ENCODE data around the gene BMPER. TPM values are rescaled to one million over a fixed set of nuclear protein-coding genes. Genes with fewer than 3 reads are reported as not detected.

BMPER gene
- total and polyA plus RNA-seq, 2 experiments from 2014 or later = 4.5 to 6.3 TPM

DNA sequence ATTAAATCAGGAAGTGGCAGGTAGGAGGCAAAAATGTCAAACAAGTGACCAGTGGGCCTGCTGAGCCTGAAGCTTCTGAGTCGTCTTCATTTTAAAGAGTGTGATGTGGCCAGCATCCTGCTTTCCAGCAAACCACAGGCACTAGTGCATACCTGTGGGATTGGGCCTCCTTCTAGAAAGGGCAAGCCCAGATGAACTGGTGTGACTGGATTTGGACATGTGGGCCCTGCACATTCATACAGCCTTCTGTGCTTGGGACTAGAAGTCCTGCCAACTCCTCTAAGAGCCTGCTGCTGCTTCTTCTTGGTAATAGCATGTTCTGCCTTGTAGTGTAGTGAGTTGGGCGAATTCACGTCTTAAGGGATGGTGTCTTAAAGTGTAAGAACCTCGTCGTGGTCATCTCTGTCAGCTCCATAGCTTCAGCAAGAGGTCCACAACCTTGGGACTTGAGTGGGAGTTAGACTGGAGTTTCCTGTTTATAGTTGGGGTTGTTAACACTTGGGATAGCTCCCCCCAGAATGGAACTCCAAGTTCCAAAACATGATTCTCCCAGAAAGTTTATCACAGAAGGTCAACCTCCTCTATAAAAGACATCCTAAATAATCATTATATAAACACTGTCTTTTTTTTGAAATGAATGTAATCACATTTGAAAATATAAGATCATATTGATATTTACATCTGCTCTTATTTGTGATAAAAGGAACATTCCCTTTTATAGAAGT lies 11.2 kb downstream of the BMPER start:
- WGBS (ENCODE audit: low lambda C conversion rate, missing lambda C conversion rate) = 81% methylated on average over 5 of the region's 5 CpGs
- Histone ChIP-seq H3K36me3 (replicated peaks; ENCODE audit: insufficient read depth, low read depth) (no peaks in the 10 kb centered on the region), H3K4me1 (ENCODE audit: insufficient read depth) (no peaks in the 10 kb centered on the region), H3K9me3 (ENCODE audit: low read depth) (no peaks in the 10 kb centered on the region), H4K20me1 (ENCODE audit: insufficient read depth, poor library complexity, severe bottlenecking) (no peaks in the 10 kb centered on the region), H3K27me3 (no peaks in the 10 kb centered on the region), H3K79me2 (no peaks in the 10 kb centered on the region), H3K4me3 (no peak overlapping the region), H3K27ac (no peak overlapping the region), H3K4me2 (no peak overlapping the region), H2AFZ (no peak overlapping the region), H3K9me2 (replicated peaks; ENCODE audit: insufficient read depth) (no peaks in the 10 kb centered on the region)
- TF ChIP-seq CTCF (IDR thresholded peaks at IDR 0.05; ENCODE audit: poor library complexity) (no peak), EZH2 (IDR thresholded peaks at IDR 0.05; ENCODE audit: borderline replicate concordance) (no peak), EZH2phosphoT487 (IDR thresholded peaks at IDR 0.05; ENCODE audit: low read depth, severe bottlenecking, unreplicated experiment) (no peak)
- DNase-seq (ENCODE audit: low spot score) = peak; percentile 1

GRCh38 chr7:33917661-33918060 lies 12.3 kb downstream of the BMPER start:
- Histone ChIP-seq H3K9me2 (replicated peaks; ENCODE audit: insufficient read depth) (no peaks in the 10 kb centered on the region), H3K4me3 (no peak overlapping the region), H3K79me2 (no peaks in the 10 kb centered on the region), H4K20me1 (ENCODE audit: insufficient read depth, poor library complexity, severe bottlenecking) (no peaks in the 10 kb centered on the region), H3K4me2 (no peak overlapping the region), H3K27me3 (no peaks in the 10 kb centered on the region), H3K4me1 (ENCODE audit: insufficient read depth) (no peaks in the 10 kb centered on the region), H3K9me3 (ENCODE audit: low read depth) (no peaks in the 10 kb centered on the region), H3K36me3 (replicated peaks; ENCODE audit: insufficient read depth, low read depth) (no peaks in the 10 kb centered on the region), H3K27ac (no peak overlapping the region), H2AFZ (no peak overlapping the region)
- 63% methylated on average over 3 of the region's 3 CpGs for WGBS (ENCODE audit: low lambda C conversion rate, missing lambda C conversion rate)
- no peak for TF ChIP-seq CTCF (IDR thresholded peaks at IDR 0.05; ENCODE audit: poor library complexity)
- no peak for TF ChIP-seq EZH2phosphoT487 (IDR thresholded peaks at IDR 0.05; ENCODE audit: low read depth, severe bottlenecking, unreplicated experiment)
- no peak for TF ChIP-seq EZH2 (IDR thresholded peaks at IDR 0.05; ENCODE audit: borderline replicate concordance)
- no peak for DNase-seq (ENCODE audit: low spot score)

GRCh38 chr7:33918438-33919143 lies 13.3 kb downstream of the BMPER start:
- H4K20me1 ChIP-seq (ENCODE audit: insufficient read depth, poor library complexity, severe bottlenecking) = no peaks in the 10 kb centered on the region
- H3K9me3 ChIP-seq (ENCODE audit: low read depth) = no peaks in the 10 kb centered on the region
- no peak for TF ChIP-seq CTCF (IDR thresholded peaks at IDR 0.05; ENCODE audit: poor library complexity)
- no peak for TF ChIP-seq EZH2 (IDR thresholded peaks at IDR 0.05; ENCODE audit: borderline replicate concordance)
- TF ChIP-seq EZH2phosphoT487 (IDR thresholded peaks at IDR 0.05; ENCODE audit: low read depth, severe bottlenecking, unreplicated experiment) = no peak
- H3K4me1 ChIP-seq (ENCODE audit: insufficient read depth) = no peaks in the 10 kb centered on the region
- DNase-seq (ENCODE audit: low spot score) = no peak
- H3K27ac ChIP-seq = no peak overlapping the region
- H3K4me2 ChIP-seq = no peak overlapping the region
- no peaks in the 10 kb centered on the region for H3K27me3 ChIP-seq
- H3K4me3 ChIP-seq = no peak overlapping the region
- WGBS (ENCODE audit: low lambda C conversion rate, missing lambda C conversion rate) = 80% methylated on average over 3 of the region's 3 CpGs
- no peaks in the 10 kb centered on the region for H3K79me2 ChIP-seq
- H2AFZ ChIP-seq = no peak overlapping the region
- H3K36me3 ChIP-seq (replicated peaks; ENCODE audit: insufficient read depth, low read depth) = no peaks in the 10 kb centered on the region
- no peaks in the 10 kb centered on the region for H3K9me2 ChIP-seq (replicated peaks; ENCODE audit: insufficient read depth)
